Right ventricle myocardium superior (tissue), 1 donor: ENCODE results near the gene KRT71. TPM values are rescaled to one million over a fixed set of nuclear protein-coding genes. Genes with fewer than 3 reads are reported as not detected.
"Not testable (repeated sequence)": the region's sequence is repeated elsewhere in the genome, so short reads cannot be mapped to it uniquely, and the experiment has no call there.

Experiments
- ATAC-seq: fragments of 200-7000 bp; cut with Tn5 transposase; one replicate; pipeline ENCODE4 v1.9.1; 2020; ENCODE audit warnings: mild to moderate bottlenecking; ENCODE audit not compliant: poor library complexity
- DNase-seq: peaks from one replicate; pipeline ENCODE4 v3.0.0-alpha.2; 2020
- intact Hi-C: fragments of 100-400 bp; cut with DNase I; formaldehyde crosslinking; loops from one replicate; pipeline ENCODE4 v1.11.2; 2022
- total RNA-seq: library from RNA; stranded (reverse); fragmentation: NEBNext Ultra II Directional; extraction: Animal tissue kit (Norgen Biotek cat#: 25700); gene quantifications from one replicate; pipeline ENCODE4 v1.2.1, GENCODE V29; 2021
- donor health status: DM: no; HTN: yes; CAD: no; lungs with severe emphysema.

Gene KRT71
- total RNA-seq, 1 donor from 2014 or later: not detected

DNA sequence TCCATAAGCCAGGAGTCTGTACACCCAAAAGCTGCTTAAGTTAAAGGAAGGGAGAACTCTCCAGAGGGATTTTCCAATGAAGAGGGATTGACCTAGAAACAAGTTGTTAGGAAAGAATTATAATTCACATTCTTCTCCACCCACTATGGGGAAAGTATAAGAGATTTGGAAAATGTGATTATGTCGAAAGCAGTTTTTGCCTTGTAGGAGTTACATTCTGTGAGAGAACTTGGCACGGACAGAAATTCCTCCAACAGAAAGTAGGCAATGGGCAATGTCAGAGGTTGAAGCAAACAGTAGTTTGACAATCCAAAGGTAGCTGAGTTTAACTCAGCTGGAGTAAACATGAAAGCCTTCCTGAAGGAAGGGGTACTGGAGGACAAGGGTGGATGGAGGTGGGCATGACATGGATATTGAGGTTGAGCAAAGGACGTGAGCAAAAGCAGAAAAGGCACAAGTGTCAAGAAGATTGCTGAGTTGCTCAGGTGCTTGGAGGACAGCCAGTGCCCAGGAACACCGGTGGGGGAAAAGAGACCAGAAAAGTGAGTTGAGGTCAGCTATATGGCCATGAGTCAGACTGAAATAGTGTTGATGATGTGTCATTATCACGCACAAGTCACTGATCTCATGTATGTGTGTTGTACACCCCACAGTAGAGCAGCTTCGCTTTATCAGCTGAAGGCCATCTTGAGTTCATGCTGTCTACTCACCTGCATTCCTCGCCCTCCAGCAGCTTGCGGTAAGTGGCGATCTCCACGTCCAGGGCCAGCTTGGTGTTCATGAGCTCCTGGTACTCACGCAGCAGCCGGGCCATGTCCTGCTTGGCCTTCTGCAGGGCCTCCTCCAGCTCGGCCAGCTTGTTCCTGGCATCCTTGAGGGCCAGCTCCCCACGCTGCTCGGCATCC lies 36.8 kb downstream of the KRT71 start:
- intact Hi-C loops: loop anchor here (10.0 kb wide), 1 partner anchor 151 kb away; the partner anchor contains the start of gene KRT85
- no peak for DNase-seq

DNA sequence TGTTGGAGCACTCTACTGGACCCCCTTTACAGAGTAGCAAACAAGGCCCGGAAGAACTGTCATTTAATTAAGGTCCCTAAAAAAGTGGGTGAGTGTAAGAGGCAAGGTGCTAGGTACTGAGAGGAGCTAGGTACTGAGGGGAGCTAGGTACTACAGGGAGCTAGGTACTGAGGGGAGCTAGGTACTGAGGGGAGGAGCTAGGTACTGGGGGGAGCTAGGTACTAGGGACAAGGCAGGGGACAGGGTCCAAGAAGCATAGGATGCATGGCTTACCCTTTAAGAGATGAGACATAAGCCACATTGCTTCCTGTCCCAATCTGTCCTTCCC lies 37.7 kb downstream of the KRT71 start:
- no peak for ATAC-seq
- no peak for DNase-seq
- intact Hi-C loops: loop anchor here (10.0 kb wide), 1 partner anchor 150 kb away; the partner anchor contains the start of gene KRT85

More for the DNA sequence above, 36.8 kb downstream of the KRT71 start:
- no peak for ATAC-seq

DNA sequence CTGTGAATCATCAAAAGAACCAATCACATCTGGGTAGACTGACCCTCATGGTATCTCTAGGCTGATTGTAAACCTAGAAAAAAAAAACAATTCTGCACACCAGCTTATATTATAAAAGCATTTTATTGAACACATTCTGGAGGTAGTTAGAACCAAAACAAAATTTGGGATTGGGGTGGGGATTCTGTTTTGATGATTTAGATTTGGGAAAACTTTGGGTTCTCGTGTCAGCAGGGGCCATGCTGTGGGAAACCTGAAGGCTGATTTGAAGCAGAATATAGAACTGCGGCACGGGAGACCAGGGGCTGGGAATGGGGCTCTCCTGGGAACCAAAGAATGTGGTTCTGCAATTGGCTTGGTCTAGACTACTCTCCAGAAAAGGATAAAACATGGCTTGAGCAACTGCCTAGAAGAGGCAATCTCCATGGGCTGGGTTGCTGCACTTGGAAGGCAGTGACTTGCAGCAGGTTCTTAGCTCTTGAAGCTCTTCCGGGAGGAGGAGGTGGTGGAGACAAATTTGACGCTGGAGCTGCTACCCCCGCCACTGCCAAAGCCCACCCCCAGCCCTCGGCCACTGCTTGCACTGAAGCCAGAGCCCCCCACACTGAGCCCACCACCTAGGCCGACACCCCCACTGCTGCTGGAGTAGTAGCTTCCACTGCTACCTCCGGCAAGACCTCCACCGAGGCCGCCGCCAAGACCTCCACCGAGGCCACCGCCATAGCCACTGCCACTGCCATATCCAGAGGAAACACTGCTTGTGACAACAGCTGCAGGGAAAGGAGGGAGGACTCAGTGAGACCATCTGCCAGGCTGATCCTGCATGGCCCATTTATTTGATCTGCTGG lies 38.2 kb downstream of the KRT71 start:
- DNase-seq: no peak
- intact Hi-C loops: loop anchor here (10.0 kb wide), 1 partner anchor 150 kb away; the partner anchor contains the start of gene KRT85
- no peak for ATAC-seq

DNA sequence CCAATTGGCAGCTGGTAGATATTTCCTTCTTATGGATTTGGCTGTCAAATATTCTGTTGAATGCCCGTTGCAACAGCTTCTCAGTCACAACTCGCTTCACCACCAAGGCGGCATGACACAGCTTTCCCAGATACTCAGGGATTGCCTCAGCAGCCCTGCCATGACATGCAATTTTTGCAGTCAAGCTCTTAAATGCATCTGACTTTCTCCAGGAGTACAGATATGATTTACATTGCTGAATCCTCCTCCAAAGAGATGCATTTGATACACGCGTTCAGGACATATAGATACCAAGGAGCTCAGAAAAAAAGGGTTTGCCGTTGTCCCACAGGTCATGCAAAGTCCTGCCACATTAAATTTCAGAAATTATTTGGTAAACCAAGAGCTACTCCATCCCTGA lies 39.2 kb downstream of the KRT71 start:
- DNase-seq (no peak), ATAC-seq (no peak)
- intact Hi-C loops: loop anchor here (10.0 kb wide), 1 partner anchor 149 kb away; the partner anchor contains the start of gene KRT85

DNA sequence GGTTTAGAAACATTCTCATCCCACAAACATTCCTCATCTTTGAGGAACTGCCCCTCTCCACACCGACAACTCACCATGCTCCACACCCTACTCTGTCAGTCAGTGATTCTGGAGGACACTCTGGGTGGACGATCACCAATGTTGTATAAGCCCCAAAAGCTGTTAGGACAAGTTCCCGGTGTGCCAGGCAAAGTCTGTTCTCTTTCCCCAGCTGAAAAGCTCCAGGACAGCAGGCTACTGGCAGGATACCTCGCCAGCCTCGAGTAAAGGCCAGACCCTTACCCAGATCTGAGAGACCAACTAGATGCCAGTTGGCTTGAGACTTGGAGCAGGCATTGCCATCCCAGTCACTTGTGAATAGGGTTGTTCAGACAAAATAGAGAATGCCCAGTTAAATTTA lies 44.7 kb downstream of the KRT71 start:
- no peak for ATAC-seq
- intact Hi-C loops: loop anchor here (10.0 kb wide), 1 partner anchor 123 kb away; the partner anchor contains the start of gene KRT84
- no peak for DNase-seq

DNA sequence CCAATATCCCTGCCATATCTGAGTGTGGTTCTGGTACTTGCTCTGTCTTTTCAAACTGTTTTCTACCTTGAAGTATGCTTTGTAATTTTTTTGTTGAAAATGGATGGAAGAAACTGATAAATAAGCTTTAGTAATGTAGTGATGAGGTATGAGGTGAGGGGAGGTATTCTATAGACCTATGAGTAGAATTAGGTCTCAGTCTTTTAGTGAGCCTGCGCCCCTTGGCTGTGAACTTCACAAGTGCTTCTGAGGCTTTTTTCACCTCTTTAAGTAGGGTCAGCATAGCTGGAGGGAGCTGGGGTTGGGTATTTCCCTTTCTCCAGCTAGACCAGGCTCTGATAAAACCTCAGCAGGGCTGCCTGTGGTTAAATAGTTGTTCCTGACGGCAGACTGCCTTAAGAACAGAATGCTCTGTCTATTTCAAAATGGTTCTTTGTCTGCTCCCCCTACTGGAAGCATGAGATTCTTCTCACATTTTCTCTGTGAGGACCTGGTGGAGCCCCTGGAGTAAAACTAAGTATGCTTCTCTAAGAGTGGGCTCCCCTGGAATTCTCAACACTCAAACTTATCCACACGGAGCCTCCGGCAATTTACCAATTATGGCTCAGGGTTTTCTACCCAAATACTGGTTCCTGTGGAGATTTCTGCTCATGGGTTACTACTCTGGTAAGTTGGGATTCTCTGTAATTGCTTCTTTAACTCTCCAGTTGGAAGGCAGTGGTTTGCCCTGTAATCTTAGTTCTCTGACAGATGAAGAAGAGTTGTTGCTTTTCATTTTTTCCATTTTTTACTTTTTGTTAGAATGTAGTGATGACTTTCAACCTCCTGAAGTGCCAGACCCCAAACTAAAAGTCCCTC lies 45.9 kb downstream of the KRT71 start:
- intact Hi-C loops: loop anchor here (10.0 kb wide), 1 partner anchor 122 kb away; the partner anchor contains the start of gene KRT84
- no peak for DNase-seq
- peak; percentile 71 for ATAC-seq

DNA sequence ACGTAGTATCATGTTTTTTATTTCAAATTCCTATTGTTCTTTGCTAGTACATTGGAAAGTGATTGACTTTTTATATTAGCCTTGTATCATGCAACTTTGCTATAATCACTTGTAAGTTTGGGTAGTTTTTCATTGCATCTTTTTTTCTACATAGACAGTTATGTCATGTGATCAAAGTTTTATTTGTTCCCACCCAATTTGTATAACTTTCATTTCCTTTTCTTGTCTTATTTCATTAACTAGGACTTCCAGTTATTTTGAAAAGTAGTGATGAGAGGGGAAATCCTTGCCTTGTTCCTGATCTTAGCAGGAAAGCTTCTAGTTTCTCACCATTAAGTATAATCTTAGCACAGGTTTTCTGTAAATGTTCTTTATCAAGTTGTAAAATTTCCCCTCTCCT lies 50.1 kb downstream of the KRT71 start:
- intact Hi-C loops: loop anchor here (10.0 kb wide), 1 partner anchor 118 kb away; the partner anchor contains the start of gene KRT84
- no peak for DNase-seq
- no peak for ATAC-seq

DNA sequence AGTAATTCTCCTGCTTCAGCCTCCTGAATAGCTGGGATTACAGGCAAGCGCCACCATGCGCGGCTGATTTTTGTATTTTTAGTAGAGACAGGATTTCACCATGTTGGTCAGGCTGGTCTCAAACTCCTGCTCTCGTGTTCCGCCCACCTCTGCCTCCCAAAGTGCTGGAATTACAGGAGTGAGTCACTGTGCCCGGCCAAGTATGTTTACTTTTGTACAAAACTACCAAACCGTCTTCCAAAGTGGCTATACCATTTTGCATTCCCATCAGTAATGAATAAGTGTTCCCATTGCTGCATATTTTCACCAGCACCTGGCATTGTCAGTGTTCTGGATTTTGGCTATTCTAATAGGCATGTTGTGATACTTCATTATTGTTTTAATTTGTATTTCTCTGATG lies 51.5 kb downstream of the KRT71 start:
- no peak for DNase-seq
- intact Hi-C loops: loop anchor here (10.0 kb wide), 1 partner anchor 117 kb away; the partner anchor contains the start of gene KRT84
- ATAC-seq: no peak

DNA sequence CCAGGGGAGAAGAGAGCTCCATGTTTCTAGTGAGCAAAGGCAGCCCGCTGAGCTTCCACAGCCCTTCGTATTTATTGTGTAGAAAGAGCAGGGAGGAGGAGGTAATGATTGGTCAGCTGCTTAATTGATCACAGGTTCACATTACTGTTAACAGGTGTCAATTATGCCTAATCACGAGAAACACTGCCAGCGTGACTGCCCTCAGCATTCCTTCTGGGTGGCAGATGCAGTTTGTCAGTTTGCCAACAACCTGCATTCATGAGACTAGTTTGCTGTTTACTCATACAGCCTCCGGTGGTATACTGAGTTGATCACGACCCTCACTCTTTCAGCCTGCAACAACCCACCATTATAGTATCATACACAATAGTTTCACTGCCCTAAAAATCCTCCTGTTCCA lies 52.4 kb downstream of the KRT71 start:
- DNase-seq, ATAC-seq: not testable (repeated sequence)
- intact Hi-C loops: loop anchor here (10.0 kb wide), 1 partner anchor 116 kb away; the partner anchor contains the start of gene KRT84

DNA sequence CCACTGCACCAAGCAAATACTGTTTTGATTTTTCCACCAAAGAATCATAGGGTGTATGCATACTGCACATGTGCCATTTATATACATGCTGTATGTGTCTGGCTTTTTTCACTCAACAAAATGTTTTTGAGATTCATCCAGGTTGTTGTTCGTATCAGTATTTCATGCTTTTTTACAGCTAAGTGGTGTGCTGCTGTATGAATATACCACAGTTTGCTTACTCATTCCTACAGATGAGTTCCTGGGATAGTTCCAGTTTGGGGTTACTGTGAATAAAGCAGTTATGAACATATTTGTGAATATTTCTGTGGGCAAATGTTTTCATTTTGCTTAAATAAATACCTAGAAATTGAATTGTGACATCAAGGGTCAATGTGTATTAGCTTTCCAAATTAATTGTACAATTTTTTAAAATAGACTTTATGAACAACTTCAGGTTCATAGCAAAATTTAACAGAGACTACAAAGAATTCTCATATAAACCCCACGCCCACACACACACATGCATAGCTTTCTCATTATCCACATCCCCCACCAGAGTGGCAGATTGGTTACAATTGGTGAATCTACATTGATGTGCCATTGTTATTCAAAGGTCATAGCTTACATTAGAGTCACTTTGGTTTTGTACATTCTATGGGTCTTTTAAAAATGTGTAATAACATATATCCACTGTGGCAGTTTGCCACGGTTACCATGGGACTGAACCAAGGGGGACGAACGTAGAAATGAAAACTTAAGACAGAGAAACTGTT lies 53.0 kb downstream of the KRT71 start:
- intact Hi-C loops: loop anchor here (10.0 kb wide), 1 partner anchor 115 kb away; the partner anchor contains the start of gene KRT84
- ATAC-seq: no peak

DNA sequence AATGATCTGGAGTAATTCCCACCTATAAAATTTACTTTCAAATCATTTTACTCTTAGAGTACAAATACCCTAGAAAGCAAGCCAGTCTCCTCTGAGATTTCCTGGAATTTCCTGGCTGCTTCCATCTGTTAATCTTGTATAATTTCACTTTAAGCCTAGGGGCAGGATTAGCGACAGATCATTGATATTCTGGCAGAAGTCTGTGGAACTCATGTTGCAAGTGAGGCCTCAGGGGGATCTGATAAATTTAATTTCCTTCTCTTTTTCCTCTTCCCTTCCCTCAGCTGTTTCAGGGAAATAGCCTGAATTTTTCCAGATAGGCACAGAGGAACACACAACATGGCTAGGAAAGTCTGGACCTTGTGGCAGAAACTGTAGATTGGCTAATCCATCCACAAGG lies 54.0 kb downstream of the KRT71 start:
- intact Hi-C loops: no loop called here
- ATAC-seq: no peak
- no peak for DNase-seq

More for the DNA sequence above, 53.0 kb downstream of the KRT71 start:
- DNase-seq: no peak

DNA sequence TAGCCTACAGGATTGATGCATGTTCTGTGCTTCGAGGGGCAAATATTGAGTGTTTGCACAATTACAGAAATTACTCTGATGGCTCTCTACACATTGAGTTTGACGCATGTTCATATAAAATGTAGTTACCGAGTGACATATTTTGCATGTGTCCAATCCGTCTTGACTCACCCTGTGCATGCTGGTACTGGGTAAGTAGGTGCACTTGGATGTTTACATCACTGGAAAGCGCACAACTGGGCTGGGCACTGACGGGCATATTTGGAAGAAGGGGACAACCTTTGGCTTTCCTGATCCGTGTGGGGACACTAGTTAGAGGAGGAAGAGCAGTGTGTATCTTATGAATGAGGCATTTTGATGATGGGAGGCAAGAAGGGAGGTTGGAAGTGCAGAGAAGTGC lies 55.0 kb downstream of the KRT71 start:
- no peak for DNase-seq
- ATAC-seq: no peak
- intact Hi-C loops: no loop called here

DNA sequence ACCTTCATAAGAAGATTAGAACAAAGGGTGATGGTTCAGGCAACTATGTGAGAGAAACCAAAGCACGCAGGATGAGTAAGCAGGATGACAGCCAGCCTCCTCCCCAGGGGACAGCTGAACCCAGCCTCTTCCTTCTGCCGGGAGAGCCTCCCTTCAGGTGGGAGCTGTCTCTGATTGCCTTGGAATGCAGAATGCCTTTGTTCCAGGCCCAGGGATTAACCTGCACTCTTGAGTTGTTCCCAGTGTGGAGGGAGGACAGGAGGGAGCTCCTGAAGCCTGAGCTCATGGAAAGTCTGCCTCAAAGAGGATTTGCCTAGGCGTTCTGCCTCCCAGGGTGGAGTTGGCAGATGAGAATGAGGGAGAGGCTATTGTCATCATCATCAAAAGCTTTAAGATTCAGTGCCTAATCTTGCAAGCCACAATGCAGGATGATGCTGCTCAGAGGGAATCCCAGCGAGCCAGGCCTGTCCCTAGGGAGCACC lies 56.3 kb downstream of the KRT71 start:
- intact Hi-C loops: no loop called here

DNA sequence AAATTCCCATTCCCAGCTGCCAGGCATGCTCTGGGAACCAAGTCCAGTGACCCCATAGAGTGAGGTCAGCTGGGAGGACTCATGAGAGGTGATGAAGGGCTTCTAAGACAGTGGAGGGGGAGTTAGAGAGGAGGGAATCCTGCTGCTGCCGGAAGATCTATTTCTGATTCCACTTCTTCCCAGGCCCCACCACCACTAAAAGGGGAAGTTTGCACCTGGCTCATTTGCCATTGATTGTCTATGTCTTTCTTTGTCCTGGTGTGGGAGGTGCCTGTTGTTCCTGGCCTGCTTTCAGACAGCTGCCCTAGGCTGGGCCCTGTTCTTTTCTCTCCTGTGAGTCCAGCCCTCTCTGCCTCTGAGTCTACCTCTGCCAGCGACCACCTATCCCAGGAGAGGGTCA lies 56.9 kb downstream of the KRT71 start:
- intact Hi-C loops: no loop called here
- DNase-seq (no peak), ATAC-seq (peak; percentile 24)

More for the DNA sequence above, 56.3 kb downstream of the KRT71 start:
- no peak for DNase-seq
- ATAC-seq: no peak

DNA sequence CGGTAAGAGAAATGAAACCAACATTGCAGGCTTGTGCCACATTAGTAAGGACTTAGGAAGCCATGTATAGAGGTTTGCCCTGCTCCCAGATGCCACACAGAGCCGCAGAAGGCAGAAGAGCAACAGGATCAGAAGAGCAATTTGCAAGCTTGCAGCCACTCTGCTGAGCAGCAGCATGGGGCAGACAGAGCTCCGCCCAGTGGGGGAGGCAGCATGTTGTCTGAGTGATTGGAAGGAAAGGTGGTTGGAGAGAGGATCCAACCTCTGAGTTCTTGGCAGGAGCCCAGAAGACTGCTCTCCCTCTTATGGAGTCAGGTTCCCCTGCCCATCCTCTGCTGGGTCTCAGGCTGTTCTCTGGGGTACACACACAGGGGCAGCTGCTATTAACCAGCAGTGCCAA lies 57.6 kb downstream of the KRT71 start:
- intact Hi-C loops: no loop called here
- DNase-seq: no peak
- no peak for ATAC-seq

DNA sequence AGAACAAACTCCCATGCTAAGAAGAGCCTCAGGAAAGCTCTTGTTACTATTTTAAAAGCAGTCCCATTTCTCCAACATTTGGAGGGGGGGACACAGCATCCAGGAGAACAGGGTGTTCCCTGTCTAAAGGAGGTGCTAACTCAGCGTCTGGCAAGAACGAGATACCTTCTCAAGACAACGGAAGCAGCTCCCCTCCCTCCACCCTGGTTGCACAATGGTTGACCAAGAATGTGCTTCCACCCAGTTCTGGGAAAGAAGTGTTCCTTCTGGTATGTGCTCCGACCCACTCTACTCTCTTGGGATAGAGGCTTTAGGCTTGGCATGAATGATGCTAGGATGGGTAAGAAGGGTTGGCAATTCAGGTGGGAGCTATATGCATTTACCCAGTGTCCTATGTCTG lies 58.4 kb downstream of the KRT71 start:
- intact Hi-C loops: no loop called here
- ATAC-seq (peak; percentile 73), DNase-seq (peak; percentile 60)

DNA sequence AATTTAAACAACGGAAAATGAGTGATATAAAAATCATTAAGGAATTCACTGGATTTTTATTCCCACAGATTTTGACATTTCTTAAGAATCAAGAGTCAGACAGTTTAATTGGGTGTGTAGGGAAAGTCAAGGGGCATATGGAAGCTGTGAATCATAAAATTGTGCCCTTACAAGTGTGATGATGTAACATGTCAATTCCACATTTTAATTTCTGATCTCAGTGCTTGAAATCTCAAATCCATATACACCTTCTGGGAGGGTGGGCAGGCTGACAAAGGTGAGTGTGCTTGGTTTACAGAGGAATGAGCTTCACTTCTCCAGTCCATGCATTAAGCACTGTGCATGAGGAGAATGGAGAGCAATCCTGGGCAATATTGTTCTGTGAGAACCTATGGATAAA lies 58.8 kb downstream of the KRT71 start:
- DNase-seq: no peak
- no peak for ATAC-seq
- intact Hi-C loops: no loop called here
